Measurements from ENCODE around the gene HS2ST1. TPM values are rescaled to one million over a fixed set of nuclear protein-coding genes. Genes with fewer than 3 reads are reported as not detected.

HS2ST1 gene
- total and polyA plus RNA-seq, 10 of the 15 experiments (the other 5 are each of a cell fraction or from before 2014, with no cell fraction given) = 5.4 to 30.8 (median 18.6) TPM

- TF ChIP-seq PBX3 (IDR thresholded peaks at IDR 0.05; ENCODE audit: insufficient replicate concordance, low read depth, low read length) (peak; percentile 4), ZBTB11 (CRISPR knock-in tag; IDR thresholded peaks at IDR 0.05) (no peak), ZSCAN29 (IDR thresholded peaks at IDR 0.05) (no peak), RELB (IDR thresholded peaks at IDR 0.05; ENCODE audit: low read depth) (0 out of 2 replicates have a peak, but pooled peaks have one; percentile 26), MAX (IDR thresholded peaks at IDR 0.05; ENCODE audit: low read depth, low read length) (no peak), WRNIP1 (IDR thresholded peaks at IDR 0.05; ENCODE audit: borderline replicate concordance, low read depth, low read length) (no peak), EED (IDR thresholded peaks at IDR 0.05; ENCODE audit: low read depth) (no peak), PKNOX1 (IDR thresholded peaks at IDR 0.05) (peak; percentile 69; the same call in 1 of the 2 replicates), MXI1 (IDR thresholded peaks at IDR 0.05; ENCODE audit: low read depth, low read length) (no peak), MLLT1 (IDR thresholded peaks at IDR 0.05) (no peak), NBN (IDR thresholded peaks at IDR 0.05) (peak; percentile 48; the same call in 1 of the 2 replicates), ZBTB40 (IDR thresholded peaks at IDR 0.05; ENCODE audit: borderline replicate concordance) (no peak), MTA2 (IDR thresholded peaks at IDR 0.05; ENCODE audit: low read depth) (peak; percentile 84)
These were observed 147.3 kb downstream of the HS2ST1 start (continued) for GRCh38 chr1:87061742-87062156.
